ENCODE measurements around the gene TTC33.

Gene TTC33

DNA sequence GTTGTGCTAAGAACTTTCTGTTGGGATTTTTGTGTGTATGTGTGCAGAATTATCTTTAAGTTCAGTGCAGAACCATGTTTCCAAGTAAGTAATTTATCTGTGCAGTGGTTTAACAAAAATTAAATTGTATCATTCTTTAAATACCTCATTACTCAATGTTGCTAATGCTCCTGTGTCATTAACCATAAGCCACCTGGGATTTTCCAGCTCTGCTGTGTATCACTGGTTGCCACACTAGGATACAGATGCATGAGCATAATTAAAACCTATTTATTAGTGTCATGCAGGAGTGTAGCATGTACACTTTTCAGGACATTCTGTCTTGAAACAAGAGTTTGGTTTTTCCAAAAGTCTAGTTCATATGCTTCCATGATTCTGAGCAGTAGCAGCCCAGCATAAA is 196.5 kb downstream of the TTC33 start:
- DNase-seq: no peak

DNA sequence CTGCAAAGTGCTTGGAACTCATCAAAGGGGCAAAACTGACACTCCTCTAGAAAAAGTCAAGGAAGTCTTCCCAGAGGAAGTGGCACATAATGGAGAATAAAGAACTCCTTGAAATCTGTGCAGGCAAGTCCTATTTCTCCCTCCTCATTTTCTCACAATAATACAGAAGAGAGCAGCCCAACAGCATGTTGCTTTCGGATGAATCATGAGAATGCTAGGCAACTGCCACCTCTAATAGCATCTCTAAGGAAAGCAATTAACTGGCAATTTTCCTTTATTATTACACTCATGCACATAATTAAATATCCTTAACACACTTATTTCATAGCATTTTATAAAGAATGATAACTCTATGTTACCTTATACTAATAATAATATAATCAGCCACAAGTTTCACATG is 198.3 kb downstream of the TTC33 start:
- DNase-seq: no peak

DNA sequence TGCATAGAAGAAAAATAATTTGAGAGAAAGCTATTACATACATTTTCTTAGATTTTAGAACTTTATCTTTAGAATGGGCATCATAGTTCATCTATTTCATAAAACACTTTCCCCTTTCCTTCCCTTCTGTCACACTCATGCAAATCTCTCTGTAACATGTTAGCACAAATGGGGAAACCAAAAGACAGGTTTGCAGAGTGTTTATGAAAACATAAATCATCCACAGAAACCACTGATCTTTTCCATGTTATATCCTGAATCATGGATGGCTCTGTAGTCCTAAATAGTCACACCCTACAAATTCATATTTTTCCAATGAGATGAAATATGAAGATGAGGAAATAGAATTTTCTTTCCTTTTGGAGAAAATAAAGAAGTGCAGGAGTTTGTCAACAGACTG is 198.9 kb downstream of the TTC33 start:
- DNase-seq: no peak

DNA sequence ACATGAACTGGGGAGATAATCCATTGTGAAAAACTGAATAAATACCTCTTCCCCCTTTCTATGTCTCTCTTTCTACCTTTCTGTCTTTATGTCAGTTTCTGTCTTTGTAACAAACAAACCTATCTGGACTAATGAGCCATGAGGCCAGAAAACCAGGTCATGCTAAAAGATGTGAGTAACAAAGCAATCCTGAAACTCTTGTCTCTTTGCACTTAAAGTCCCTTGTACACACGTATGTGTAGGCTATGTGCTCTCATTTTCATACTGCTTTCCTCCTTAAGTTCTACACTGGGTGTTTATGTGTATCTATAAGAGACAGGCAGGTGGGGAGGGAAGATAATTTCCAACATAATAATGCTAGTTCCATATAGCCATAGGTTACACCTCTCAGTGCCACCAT is 199.9 kb downstream of the TTC33 start:
- no peak for DNase-seq

DNA sequence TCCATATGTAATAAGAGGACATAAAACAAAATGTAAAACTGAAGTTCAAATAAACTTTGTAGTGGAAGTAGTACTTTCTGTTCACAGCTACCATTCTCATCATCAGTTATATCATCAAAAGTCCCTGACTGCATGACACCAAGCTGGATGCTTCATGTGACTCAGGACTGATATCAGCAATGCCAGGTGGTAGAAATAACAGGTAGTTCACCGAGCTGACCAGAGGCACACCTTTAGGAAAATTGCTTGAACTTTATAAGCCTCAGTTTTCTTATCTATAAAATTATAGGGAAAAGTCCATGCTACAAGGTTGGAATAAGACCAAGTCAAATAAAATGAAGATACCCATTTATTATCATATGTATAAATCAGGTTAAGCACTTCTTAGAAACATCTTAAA is 200.9 kb downstream of the TTC33 start:
- no peak for DNase-seq

DNA sequence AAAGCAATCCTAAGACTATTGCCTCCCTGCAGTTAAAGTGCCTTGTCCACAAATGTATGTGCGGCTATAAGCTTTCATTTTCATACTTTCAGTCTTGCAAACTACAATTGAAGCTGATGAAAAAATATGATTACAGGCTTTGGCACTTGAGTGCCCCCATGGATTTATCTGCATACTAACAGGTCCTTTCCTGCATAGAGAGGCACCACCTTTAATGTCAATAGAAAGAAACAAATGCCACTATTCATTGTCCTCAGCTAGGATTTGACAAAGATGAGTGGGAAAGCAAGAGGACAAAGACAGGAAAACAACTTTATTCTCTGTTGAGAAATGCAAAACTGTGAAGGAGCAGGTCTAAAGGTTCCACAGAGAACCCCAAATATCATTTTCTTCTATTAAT is 201.7 kb downstream of the TTC33 start:
- no peak for DNase-seq

DNA sequence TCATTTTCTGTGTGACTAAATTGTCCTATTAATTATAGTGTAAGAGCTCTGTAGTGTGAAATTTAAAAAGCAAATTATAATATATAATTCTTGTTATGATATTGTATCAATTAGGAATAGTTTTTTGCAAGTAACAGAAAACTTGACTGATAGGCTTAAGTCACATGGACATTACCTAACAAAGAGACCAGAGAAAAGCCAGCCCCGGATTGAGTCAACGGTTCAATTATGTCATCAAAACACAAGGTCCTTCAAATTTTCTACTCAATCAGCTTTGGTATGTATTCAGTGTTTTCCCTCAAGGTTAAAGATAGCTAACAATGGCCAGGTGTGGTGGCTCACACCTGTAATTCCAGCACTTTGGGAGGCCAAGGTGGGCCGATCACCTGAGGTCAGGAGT is 202.8 kb downstream of the TTC33 start:
- no peak for DNase-seq

DNA sequence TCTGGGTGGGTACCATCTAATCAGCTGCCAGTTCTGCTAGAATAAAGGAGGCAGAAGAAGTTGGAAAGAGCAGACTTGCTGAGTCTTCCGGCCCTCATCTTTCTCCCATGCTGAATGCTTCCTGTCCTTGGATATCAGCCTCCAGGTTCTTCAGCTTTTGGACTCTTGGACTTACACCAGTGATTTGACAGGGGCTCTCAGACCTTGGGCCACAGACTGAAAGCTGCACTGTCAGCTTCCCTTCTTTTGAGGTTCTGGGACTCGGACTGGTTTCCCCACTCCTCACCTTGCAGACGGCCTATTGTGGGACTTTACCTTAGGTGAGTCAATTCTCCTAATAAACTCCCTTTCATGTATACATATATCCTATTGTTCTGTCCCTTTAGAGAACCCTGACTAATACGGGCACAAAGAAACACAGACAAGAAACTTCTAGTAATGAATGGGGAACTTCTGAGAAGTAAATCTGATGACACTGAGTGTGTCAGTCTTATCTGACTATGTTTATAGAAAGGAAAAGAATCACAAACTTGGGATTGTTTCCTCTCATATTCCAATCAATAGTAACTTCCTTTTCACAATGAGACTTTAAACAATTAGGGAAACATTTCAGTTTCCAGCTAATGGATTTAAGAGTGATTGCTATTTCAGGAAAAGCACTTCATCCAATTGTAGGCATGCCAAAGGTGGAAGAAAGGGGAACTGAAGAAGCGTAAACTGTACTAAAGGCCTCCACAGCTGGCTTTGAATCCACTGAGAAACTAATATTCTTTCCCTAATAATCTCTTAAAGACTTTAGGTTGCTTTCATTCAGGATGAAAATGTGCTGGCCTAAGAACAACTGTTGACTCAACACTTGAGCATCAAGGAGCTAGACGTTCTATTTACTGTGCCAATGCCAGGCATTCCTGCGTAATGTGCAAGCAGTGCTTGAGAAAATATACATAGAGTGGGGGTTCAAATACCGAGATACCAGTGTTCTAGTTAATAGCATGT is 204.0 kb downstream of the TTC33 start:
- no peak for DNase-seq

DNA sequence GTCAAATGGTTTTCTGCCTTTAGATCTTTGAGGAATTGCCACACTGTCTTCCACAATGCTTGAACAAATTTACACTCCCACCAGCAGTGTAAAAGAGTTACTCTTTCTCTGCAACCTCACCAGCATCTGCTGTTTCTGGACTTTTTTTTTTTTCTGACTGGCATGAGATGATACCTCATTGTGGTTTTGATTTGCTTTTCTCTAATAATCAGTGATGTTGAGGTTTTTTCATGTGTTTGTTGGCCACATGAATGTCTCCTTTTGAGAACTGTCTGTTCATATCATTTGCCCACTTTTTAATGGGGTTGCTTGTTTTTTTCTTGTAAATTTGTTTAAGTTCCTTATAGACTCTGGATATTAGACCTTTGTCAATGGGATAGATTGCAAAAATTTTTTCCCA is 205.3 kb downstream of the TTC33 start:
- DNase-seq: no peak

DNA sequence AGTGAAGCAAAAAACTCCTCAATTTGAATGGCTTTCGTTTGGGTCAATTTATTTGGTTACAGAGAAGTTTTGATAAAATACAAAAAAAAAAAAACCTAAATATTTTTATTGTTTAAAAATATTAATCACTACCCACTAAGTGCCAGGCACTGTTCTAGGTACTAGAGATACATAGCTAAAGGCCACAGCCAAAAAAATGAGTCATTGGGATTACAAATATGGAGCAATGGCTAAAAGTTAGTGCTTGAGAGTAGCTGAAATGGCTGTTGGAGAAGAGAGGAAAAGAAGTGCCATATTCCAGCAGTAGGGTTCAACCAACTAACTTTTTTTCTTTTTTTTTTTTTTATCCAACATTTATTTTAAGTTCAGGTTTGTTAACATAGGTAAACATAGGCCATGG is 206.1 kb downstream of the TTC33 start:
- no peak for DNase-seq

DNA sequence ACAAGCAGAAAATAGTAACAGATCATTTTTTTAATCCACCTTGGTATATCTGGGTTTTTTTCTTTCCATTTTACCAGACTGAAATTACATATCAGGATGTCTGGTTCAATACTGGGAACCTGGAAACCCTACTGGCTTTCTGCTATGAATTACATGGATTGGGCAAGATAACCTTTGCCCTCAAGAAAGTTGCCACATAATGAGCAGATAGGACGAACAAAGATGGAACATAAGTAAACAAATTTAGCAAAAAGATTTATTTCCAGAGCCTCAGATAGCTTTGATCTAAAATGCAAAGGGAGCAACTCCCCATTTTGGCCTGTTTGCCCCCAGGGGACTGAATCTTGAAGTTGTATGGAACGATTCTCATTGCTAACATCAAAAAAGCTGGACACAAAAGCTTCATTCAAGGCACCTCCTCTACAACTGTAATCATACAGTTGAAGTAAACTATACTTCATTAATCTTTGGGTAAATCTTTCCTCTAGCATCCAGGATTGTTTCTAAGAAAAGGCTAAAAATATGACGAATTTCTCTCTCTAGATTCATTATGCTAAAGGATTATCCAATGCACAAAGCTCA is 207.7 kb downstream of the TTC33 start:
- no peak for DNase-seq

DNA sequence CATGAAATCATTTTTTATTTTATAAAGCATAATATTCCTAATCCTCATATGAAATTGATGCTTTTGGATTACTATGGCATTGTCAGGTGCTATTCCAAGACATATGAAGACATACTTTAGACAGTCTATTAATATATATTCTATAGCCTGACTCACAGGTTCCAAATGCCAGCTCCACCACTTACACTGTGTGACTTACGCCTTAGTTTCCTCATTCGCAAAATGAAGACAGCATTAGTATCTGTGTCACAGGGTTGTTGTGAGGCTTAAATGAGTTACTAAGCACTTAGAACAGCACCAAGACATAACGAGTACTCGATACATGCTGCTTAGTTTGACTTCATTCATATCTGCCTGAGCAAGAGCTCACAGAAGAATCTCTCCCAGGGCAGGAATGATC is 208.2 kb downstream of the TTC33 start:
- no peak for DNase-seq

DNA sequence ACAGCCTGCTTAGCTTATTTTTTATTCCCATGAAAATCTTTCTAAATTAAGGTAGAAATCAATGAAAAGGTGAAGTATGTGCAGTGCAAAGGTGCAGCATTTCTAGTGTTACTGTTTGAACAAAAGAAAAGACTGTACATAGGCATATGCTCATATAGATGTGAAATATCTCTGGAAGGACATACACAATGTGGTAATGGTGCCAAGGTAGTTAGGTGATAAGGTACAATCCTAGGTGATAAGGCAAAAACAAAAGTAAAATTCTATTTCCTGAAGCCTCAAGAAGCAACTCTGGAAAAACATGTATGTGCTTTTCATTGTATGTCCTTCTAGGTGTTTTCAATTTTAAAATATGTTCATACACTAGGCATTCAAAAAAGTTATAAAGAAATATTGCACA is 215.5 kb downstream of the TTC33 start:
- DNase-seq: no peak

DNA sequence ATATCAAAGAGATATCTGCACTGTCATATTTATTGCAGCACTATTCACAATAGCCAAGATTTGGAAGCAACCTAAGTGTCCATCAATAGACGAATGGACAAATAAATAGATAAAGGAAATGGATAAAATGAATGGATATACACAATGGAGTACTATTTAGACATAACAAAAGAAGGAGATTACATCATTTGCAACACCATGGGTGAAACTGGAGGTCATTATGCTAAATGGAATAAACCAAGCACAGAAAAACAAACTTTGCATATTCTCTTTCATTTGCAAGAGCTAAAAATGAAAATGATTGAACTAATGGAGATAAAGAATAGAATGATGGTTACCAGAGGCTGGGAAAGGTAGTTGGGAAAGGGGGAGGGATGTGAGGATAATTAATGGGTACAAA is 231.1 kb downstream of the TTC33 start:
- no peak for DNase-seq

DNA sequence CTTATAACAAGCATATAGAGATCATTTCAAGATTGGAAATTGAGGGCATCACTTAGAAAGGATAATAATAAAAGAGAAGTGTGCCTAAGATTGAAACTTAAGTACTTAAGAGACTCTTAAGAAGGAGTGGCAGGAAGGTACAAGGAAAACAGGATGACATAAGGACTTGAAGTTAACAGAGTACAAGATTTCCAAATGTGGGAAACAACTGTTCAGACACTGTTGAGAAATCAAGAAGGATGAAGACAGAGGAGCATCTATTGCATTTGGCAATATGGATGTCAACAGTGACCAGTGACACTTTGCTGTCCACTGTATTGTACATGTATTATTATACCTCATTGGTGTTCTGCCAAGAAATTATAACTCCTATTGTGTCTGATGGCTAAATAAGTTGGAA is 233.8 kb downstream of the TTC33 start:
- DNase-seq: no peak

DNA sequence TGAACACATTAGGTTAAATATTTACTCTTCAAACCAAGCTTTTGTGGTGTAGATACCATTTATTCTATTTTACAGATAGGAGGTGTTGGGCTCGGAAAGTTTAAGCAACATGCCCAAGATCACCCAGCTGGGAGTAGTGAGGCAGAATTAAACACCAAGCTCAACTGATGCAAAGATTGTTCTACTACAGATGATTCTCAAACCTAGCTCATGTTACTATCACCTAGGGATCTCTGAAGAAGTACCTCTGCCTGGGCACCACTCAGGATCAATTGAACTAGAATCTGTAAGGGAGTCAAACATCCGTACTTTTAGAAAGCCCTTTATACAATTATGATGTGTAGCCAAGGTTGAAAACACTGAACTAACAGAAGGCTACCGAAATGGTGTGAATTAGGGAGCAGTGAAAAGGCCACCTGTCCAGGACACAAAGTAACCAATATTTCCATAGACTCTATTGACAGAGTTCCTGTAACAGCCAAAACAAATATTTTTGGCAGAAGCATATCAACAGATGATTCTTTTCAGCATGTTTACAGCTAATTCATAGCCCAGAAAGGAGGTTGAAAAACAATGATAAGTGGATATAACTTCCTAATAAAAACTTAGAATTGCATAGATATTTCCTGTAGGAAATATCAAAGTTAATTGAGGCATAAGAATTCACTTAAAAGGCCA is 234.5 kb downstream of the TTC33 start:
- DNase-seq: no peak

DNA sequence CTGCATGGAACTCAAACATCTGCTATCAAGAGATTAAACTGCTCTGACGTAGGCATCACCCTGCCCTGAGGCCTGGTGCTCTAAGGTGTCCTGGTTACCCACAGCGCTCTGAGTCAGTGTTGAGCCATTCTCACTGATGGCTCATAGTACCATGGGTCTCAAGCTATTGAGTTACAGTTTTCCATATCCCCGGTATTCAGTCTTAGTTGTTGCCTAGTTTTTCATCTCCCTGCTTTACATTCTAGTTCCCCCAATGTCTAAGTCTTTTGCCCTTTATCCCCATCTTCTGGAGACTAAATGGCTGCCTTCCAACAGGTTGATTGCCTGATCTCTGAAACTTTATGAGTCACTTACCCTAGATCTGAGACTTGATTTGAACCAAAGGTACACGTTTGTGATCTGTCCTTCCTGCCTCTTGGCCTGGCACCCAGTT is 237.3 kb downstream of the TTC33 start:
- no peak for DNase-seq

DNA sequence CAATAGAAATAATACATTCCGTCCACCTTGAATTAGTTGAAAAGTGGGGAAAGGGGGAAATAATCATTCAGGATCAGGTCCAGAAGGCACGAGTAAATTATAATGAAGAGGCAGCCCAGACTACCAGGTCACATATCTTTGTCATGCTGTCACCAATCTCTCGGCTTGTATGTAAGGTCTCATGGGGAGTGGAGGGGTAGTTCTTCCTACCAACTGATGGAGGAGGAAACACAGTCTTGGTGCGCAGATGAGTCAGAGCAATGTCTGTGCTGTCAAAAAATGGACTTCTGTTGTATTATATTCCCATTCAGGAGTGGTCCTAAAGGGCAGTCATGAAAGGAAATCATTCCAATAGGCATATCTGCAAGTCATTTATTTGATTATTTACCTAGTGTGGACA is 240.3 kb downstream of the TTC33 start:
- no peak for DNase-seq

DNA sequence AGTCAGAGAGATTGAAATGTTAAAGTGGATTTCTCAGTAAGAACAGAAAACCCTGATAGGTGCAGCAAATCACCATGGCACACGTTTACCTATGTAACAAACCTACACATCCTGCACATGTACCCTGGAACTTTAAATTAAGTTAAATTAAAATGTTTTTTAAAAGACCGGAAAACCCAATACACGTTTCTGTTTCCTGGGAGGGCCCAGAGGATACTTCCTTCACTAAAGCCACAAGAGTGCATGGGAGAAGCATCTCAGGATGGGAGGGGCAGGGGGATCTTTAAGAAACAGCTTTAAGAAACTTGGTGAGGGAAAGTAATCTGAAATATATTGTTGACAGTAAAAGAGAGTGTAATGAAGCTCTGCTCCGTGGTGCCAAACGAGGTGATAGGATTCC is 240.8 kb downstream of the TTC33 start:
- DNase-seq: no peak

DNA sequence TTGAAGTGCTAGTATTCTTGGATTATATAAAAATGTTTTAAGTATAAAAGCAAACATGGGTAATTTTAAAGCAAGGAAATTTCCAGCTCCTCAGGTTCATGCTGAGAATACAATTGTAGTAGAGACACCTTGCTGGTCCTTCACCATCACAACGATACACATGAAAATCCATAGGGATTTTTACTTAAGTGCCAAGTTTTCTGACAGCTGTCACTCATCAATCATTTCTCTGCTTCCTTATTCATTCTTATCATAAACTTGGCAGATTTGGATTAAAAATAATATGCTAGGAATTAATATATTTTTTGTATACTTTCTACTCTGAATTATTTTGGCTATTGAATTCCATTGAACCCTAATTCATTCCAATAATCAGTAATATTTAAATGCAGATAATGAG is 244.0 kb downstream of the TTC33 start:
- no peak for DNase-seq

DNA sequence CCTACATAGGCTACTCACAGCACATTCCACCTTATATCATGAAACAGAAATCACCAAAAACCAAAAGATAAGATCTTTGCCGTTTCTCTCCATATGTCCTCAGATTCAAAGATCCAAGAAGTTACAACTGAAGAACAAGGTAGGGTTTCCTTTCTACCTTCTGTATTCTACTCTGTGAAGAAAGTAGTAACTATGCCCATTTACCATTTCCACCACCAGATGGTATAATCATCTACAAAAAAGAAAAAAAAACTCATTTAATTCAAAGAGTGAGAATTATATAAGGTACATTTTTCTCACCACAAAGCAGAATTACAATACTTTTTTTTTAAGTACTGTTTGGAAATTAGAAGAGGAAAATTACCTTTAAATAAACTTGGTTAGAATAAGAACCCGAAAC is 248.7 kb downstream of the TTC33 start:
- DNase-seq: no peak

DNA sequence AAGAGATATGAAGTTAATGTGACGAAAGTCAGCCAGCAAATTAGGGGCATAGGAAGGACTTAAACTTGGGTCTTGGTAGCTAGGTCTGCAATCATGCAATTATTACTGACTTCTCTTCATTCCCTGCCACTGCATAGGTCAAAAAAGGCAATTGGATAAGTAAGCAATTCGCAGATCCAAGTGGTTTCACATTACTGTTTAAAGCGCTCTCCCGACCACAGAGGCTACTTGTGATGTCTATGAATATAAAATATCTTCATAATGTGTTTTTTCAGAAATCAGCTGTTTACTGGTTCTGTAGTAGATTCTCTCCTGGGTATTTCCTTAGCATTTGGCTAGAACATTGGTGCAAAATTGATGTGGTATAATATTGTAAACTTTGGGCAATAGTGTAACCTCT is 250.7 kb downstream of the TTC33 start:
- DNase-seq: no peak

DNA sequence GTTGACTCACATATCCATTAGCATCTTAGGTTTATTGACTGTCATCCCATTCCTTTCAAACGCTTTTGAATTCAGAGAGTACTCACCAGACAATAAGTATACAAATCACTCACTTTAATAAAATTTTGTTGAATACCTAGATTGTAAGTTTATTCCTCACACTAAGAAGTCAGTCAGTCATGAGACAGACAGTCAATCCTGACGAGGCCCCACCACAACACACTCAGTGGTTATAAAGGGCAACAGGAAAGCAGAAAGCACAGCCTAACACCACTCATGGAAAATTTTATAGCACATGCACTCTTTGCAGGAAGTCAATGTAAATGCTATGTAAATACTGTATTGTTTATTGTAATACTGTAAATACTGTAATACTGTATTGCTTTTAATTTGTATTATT is 252.3 kb downstream of the TTC33 start:
- DNase-seq: no peak

DNA sequence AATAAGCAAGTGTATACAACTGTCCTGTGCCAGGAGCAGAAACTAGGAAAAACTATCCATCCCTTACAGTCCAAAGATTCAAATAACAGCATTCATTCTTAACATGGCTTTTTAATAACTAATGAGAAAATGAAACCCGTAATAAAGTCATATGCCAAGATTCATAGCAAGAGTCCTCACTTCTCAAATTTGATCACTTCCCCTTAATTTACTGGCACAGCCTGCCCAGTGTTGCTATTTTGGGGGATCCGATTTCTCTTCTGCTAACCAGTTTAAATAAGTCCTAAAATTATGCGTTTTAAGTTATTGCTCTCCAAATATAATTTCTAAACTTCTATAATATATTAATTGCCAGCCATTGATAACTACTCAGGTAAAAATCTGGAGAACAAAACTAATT is 253.0 kb downstream of the TTC33 start:
- no peak for DNase-seq

Data from NCI-H1694 (cell line).